ENCODE measurements around the gene SIRT7.
A peak's percentile ranks its signal among the peaks of the same experiment; 100 is the strongest.

Gene SIRT7

DNA sequence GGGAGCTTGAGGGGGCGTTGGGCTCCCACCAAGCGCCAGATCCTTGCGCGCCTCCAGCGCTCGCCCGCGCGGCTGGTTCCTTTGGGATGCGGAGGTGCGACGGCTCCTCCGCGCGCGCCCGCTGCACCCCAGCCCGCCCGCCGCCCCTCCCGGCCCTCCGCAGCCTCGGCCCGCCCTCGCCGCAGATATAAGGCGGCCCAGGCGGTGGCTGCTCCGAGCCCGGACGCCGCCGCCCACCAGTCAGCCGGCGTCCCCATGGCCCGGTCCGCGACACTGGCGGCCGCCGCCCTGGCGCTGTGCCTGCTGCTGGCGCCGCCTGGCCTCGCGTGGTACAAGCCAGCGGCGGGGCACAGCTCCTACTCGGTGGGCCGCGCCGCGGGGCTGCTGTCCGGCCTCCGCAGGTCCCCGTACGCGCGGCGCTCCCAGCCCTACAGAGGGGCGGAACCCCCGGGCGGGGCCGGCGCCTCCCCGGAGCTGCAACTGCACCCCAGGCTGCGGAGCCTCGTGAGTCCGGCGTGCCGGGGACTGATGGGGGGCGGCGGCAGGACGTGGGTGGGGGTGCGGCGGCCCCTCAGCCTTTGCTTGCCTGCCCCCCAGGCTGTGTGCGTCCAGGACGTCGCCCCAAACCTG is 15.8 kb downstream of the SIRT7 start, which contains the start of gene NPB:
Gene NPB (plus strand): TSS at position 216 of the 630 bp plus-strand sequence. CDS start 40 bp downstream, at position 256.
- peak within 1 kb of the TSS; percentile 74 for H3K4me3 ChIP-seq

DNA sequence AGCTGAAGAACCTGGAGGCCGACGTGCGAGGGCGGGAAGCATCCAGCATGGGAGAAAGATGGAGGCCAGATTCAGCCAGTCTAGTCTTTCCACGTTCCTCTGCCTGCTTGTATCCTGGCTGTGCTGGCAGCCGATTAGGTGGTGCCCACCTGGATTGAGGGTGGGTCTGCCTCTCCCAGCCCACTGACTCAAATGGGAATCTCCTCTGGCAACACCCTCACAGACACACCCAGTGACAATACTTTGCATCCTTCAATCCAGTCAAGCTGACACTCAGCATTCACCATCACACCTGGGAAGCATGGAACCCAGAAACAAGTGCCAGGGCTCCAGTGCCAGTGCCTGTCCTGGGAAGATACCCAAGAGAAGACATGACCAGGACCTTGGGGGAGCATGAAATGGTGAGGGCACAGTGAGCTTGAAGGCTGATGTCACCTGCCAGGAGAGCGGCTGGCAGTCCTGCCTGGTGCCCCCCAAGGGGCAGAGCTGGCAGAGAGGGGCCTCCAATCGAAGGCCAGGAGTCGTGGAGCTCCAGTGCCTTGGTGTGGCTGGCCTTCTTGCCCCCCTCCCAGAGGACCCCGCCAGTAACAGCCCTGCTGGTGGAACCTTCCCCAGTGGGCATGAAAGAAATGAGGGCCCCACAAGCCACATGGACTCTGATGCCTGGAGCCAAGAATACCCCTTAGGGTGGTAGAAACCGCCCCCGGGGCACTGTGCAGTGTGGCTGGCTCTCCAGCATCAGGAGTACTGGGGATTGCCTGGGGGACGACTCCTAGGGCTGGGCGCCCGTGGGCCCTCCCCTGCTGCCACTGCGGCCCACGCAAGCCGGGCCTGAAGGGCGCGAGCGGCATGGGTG is 16.6 kb downstream of the SIRT7 start:
- Histone ChIP-seq H3K27ac (peak overlapping the region in 1 of 2 donors; percentile 40), H3K4me3 (peak overlapping the region; percentile 74)
- no peak for DNase-seq (ENCODE audit: low spot score)
- TF ChIP-seq, protein P1, sequence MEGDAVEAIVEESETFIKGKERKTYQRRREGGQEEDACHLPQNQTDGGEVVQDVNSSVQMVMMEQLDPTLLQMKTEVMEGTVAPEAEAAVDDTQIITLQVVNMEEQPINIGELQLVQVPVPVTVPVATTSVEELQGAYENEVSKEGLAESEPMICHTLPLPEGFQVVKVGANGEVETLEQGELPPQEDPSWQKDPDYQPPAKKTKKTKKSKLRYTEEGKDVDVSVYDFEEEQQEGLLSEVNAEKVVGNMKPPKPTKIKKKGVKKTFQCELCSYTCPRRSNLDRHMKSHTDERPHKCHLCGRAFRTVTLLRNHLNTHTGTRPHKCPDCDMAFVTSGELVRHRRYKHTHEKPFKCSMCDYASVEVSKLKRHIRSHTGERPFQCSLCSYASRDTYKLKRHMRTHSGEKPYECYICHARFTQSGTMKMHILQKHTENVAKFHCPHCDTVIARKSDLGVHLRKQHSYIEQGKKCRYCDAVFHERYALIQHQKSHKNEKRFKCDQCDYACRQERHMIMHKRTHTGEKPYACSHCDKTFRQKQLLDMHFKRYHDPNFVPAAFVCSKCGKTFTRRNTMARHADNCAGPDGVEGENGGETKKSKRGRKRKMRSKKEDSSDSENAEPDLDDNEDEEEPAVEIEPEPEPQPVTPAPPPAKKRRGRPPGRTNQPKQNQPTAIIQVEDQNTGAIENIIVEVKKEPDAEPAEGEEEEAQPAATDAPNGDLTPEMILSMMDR (IDR thresholded peaks at IDR 0.05): no peak

More for the DNA sequence above, 15.8 kb downstream of the SIRT7 start, which contains the start of gene NPB:
- H3K27ac ChIP-seq: peak within 1 kb of the TSS in 1 of 2 donors; percentile 40
- no peak for DNase-seq (ENCODE audit: low spot score)
- TF ChIP-seq, protein P1 (IDR thresholded peaks at IDR 0.05): no peak

DNA sequence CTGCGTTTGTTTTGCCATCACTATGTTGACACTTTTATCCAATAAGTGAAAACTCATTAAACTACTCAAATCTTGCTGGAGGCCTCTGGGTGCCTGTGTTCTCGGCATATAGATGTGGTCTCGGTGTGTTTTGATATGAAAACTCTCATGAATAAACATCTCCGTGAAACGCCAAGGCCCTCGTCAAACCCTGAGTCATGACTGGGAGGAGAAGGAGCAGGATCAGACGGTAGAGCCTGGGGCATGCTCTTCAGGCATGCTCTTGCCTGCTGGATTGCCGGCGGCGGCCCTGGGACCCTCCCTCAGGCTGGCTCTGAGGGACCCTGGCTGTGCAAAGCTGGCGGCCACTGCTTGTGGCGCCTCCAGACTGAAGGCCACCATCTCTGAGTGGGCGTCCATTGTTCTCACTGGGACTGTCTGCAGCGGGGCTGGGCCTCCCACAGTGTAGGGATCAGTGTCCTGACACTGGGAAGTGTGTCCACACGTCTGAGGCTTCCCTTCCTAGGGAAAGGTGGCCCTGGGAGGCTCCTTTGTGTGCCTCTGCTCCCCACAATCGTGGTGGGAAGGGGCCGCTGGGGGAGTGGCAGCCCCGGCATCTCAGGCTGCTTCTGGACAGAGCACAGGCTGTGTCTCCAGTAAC is 17.7 kb downstream of the SIRT7 start:
- Histone ChIP-seq H3K27ac (no peak overlapping the region), H3K4me3 (no peak overlapping the region)
- DNase-seq (ENCODE audit: low spot score): no peak
- TF ChIP-seq, protein P1 (IDR thresholded peaks at IDR 0.05): no peak

DNA sequence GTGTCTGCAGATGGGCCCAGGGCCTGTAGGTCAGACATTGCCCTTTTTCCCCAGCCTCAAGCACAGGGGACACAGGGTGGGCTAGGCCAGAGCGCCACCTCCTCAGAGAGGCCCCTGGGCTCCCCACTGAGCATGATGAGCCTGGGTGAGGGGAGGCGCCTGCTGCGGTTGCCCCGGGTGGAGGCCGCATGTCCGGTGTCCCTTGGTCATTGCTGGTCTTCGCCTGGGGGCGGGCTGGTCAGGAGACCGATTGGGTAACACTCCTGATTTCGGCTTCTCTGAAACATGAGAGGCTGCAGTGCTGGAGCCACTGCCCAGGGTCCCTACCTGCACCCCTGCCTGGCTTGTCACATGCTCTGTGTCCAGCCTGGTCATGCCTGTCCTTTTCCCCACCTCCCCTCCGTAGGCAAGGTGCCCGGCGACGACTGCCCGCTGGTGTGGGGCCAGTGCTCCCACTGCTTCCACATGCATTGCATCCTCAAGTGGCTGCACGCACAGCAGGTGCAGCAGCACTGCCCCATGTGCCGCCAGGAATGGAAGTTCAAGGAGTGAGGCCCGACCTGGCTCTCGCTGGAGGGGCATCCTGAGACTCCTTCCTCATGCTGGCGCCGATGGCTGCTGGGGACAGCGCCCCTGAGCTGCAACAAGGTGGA is 18.3 kb downstream of the SIRT7 start:
- Histone ChIP-seq H3K27ac (no peak overlapping the region), H3K4me3 (no peak overlapping the region)
- no peak for DNase-seq (ENCODE audit: low spot score)
- TF ChIP-seq, protein P1 (IDR thresholded peaks at IDR 0.05): no peak

DNA sequence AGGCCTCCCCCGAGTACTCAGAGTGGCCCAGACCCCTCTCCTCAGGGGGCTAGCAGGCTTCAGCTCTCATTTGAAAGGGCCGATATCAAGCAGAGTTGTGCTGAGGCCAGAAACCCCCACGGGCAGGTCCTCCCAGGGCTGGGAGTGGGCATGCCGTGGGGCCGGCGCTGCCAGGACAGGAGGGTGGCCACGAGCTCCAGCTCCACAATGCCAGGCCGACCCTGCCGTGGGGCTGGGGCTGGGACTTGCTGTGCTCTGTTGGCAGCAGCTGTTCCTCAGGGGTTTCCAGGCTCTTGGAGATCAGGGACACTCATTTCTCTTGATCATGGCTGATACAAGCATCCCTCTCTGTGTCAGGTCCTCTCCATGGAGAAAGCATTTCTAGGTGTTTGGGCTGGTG is 19.1 kb downstream of the SIRT7 start:
- TF ChIP-seq, protein P1 (IDR thresholded peaks at IDR 0.05): no peak
- DNase-seq (ENCODE audit: low spot score): no peak
- no peak overlapping the region for H3K4me3 ChIP-seq
- no peak overlapping the region for H3K27ac ChIP-seq

DNA sequence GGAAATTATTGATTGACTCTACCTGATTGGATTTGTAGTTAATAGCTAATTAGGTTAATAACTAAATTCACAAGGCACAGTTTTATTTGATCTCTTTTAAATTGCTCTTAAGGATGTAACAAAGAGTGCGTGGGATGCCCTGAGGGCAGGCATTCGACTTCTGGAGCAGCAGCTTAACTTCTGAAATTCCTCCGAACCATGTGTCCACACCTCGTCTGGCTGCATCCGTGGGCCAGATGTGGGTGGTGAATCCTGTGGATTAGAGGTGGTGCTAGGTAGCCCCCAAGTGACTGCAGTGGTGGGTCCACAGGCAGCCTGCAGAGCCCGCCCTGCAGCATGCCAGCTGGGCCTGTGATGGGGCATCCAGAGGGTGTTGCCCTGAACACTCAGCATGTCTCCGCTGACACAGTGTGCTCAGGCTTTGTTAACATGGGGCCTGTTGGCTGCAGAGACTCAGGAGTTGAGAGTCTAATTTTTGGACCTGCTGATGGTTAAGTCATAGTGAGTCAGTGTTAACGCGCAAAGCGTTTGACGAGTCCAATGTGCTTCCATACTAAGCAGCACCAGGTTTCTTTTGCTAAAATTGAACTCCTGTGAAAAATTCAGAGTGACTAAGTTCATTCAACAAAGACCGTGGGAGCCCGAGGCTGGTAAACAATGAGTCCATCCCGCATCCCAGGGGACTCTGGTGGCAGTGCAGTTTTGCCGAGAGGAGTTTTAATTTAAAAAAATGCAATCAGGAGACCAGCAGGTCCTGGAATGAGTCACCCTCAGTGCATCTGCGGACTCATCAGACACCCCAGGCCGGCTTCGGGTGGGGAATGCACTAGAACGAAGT is 19.7 kb downstream of the SIRT7 start:
- Histone ChIP-seq H3K27ac (no peak overlapping the region), H3K4me3 (no peak overlapping the region)
- TF ChIP-seq, protein P1 (IDR thresholded peaks at IDR 0.05): no peak
- DNase-seq (ENCODE audit: low spot score): no peak

All from coronary artery (tissue), 2 donors.